Caco-2 (cell line): ENCODE data around the gene UCP2. TPM values are rescaled to one million over a fixed set of nuclear protein-coding genes. Genes with fewer than 3 reads are reported as not detected.

ENCODE experiments used
- BruUV-seq: library from RNA; stranded (reverse); fragments of 400-500 nt; replicated peaks from 2 replicates; lab custom pipeline; 2021; lab: Mats Ljungman, UMichigan
- CTCF ChIA-PET: fragments of 300-600 bp; sonication (Branson Sonifier 250); formaldehyde crosslinking; loops from one replicate; lab custom pipeline; 2022; ENCODE audit warnings: antibody characterized with exemption; lab: Charles Lee
- POLR2A ChIA-PET: fragments of 300-600 bp; sonication (Branson Sonifier 250); formaldehyde crosslinking; loops from one replicate; lab custom pipeline; 2022; ENCODE audit warnings: antibody characterized with exemption; lab: Charles Lee
- DNase-seq, 2 experiments: peaks; one replicate each; pipeline versions ENCODE4 v3.0.0 to v3.0.0-alpha.2; 2020 to 2022
- H3K27me3 ChIP-seq: replicated peaks from 2 replicates; pipeline ENCODE4 v1.6.0; 2011; ENCODE audit warnings: low read length; ENCODE audit not compliant: control insufficient read depth, insufficient read depth
- H3K36me3 ChIP-seq: 2 replicates; pipeline ENCODE4 v1.5.1; 2011; ENCODE audit warnings: low read length; ENCODE audit not compliant: control insufficient read depth, insufficient read depth
- H3K4me1 ChIP-seq: fragments of 250-450 bp; sonication (Bioruptor Pico); 2 replicates; pipeline ENCODE4 v1.5.1; 2020; ENCODE audit warnings: mild to moderate bottlenecking
- H3K4me3 ChIP-seq: 2 replicates; pipeline ENCODE4 v1.5.1; 2011; ENCODE audit warnings: low read depth, mild to moderate bottlenecking, control low read depth, low read length
- H3K9me3 ChIP-seq: fragments of 250-450 bp; sonication (Bioruptor Pico); 2 replicates; pipeline ENCODE4 v1.5.1; 2020; ENCODE audit warnings: mild to moderate bottlenecking, moderate library complexity
- H3K27ac Mint-ChIP-seq: one replicate; pipeline ENCODE4 v1.8.0; 2022; ENCODE audit warnings: mixed read lengths; ENCODE audit not compliant: unreplicated experiment
- H3K27me3 Mint-ChIP-seq: one replicate; pipeline ENCODE4 v1.8.0; 2022; ENCODE audit warnings: mixed read lengths; ENCODE audit not compliant: insufficient read depth, unreplicated experiment
- H3K36me3 Mint-ChIP-seq: one replicate; pipeline ENCODE4 v1.8.0; 2022; ENCODE audit warnings: mild to moderate bottlenecking, mixed read lengths; ENCODE audit not compliant: insufficient read depth, unreplicated experiment
- H3K4me1 Mint-ChIP-seq: one replicate; pipeline ENCODE4 v1.8.0; 2022; ENCODE audit warnings: low read depth, mixed read lengths; ENCODE audit not compliant: unreplicated experiment
- H3K4me3 Mint-ChIP-seq: one replicate; pipeline ENCODE4 v1.8.0; 2022; ENCODE audit warnings: mild to moderate bottlenecking, moderate library complexity, mixed read lengths; ENCODE audit not compliant: unreplicated experiment
- H3K9me3 Mint-ChIP-seq: one replicate; pipeline ENCODE4 v1.8.0; 2022; ENCODE audit warnings: mixed read lengths; ENCODE audit not compliant: unreplicated experiment
- intact Hi-C: fragments of 100-400 bp; cut with micrococcal nuclease; formaldehyde crosslinking; loops from one replicate; pipeline ENCODE4 v1.10.0; 2022; ENCODE audit not compliant: unreplicated experiment
- total RNA-seq: library from RNA; stranded (reverse); gene quantifications from 2 replicates; pipeline ENCODE4 v1.2.3, GENCODE V29; 2022
- TF ChIP-seq, protein P1 (sequence below), 2 experiments: fragments of 200-600 bp in 1 of 2; IDR thresholded peaks; 1 replicate in 1 of 2; 2 replicates in 1 of 2; pipeline versions ENCODE4 v1.5.1 to v1.8.0; 2011 to 2022; ENCODE audit warnings: antibody characterized with exemption in 1 of 2, control low read depth in 1 of 2, inconsistent platforms in 1 of 2, low read depth in 1 of 2, low read length in 1 of 2, mild to moderate bottlenecking in 1 of 2, moderate library complexity in 1 of 2; ENCODE audit not compliant: insufficient read depth in 1 of 2, severe bottlenecking in 1 of 2, unreplicated experiment in 1 of 2

UCP2 gene
- total RNA-seq, 1 experiment from 2014 or later = 144 TPM

DNA sequence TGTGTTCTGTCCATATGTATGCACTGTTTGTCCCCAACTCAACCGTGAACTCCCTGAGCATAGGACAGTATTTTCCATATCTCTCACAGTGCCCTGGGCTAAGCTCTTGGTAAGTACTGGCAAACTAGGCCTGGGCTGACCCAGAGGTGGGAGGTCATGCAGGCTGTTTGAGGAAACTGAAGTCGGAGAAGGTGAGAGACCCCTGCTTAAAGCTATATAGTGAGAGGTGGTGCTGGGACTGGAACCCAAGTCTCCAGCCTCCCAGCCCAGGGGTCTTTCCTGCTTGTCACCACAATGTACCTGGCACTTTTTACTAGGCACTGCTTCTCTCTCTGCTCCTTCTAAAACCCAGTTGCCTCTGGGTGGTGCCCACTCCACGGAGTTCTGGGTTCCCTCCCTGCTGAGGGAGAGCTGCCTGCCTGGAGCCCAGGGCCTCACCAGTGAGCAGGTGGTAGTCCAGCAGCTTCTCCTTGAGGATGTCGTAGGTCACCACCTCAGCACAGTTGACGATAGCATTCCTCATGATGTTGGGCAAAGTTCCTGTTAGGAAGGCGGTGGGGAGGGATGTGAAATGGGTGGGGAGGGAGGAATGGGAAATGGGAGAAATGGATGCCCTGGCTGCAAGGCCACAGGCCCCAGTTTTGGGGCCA, 21.5 kb upstream of the UCP2 start:
- H3K9me3 Mint-ChIP-seq = no peaks in the 10 kb centered on the region
- no peaks in the 10 kb centered on the region for H3K36me3 ChIP-seq
- no peaks in the 10 kb centered on the region for H3K27me3 Mint-ChIP-seq
- DNase-seq = peak in 1 of 2 experiments; percentile 38
- peaks cover 6% of the 10 kb centered on the region; the same call in 1 of the 2 replicates for H3K4me1 ChIP-seq
- ChIA-PET POLR2A (no interaction called here), CTCF (interaction anchor here (0.7 to 1.4 kb wide), 2 partner anchors 15 to 460 kb away, joined by 4 to 5 read pairs; no protein-coding TSS in a partner anchor)
- TF ChIP-seq, protein P1, sequence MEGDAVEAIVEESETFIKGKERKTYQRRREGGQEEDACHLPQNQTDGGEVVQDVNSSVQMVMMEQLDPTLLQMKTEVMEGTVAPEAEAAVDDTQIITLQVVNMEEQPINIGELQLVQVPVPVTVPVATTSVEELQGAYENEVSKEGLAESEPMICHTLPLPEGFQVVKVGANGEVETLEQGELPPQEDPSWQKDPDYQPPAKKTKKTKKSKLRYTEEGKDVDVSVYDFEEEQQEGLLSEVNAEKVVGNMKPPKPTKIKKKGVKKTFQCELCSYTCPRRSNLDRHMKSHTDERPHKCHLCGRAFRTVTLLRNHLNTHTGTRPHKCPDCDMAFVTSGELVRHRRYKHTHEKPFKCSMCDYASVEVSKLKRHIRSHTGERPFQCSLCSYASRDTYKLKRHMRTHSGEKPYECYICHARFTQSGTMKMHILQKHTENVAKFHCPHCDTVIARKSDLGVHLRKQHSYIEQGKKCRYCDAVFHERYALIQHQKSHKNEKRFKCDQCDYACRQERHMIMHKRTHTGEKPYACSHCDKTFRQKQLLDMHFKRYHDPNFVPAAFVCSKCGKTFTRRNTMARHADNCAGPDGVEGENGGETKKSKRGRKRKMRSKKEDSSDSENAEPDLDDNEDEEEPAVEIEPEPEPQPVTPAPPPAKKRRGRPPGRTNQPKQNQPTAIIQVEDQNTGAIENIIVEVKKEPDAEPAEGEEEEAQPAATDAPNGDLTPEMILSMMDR (IDR thresholded peaks at IDR 0.05; ENCODE audit: insufficient read depth in 1 of 2, low read depth in 1 of 2, low read length in 1 of 2, severe bottlenecking in 1 of 2, unreplicated experiment in 1 of 2) = no peak
- no peak overlapping the region for H3K27ac Mint-ChIP-seq
- H3K27me3 ChIP-seq = no peaks in the 10 kb centered on the region
- intact Hi-C loops = no loop called here
- H3K4me3 ChIP-seq = no peak overlapping the region
- no peaks in the 10 kb centered on the region for H3K36me3 Mint-ChIP-seq
- H3K4me3 Mint-ChIP-seq = no peak overlapping the region
- no peaks in the 10 kb centered on the region for H3K4me1 Mint-ChIP-seq
- no peaks in the 10 kb centered on the region for H3K9me3 ChIP-seq
- BruUV-seq = no TSS peak

- H3K9me3 ChIP-seq = no peaks in the 10 kb centered on the region
- ChIA-PET CTCF (no interaction called here), POLR2A (no interaction called here)
- intact Hi-C loops = no loop called here
- no peak for DNase-seq
- Mint-ChIP-seq H3K36me3 (no peaks in the 10 kb centered on the region), H3K9me3 (no peaks in the 10 kb centered on the region), H3K27ac (no peak overlapping the region), H3K4me3 (no peak overlapping the region), H3K27me3 (no peaks in the 10 kb centered on the region), H3K4me1 (no peaks in the 10 kb centered on the region)
- H3K36me3 ChIP-seq = no peaks in the 10 kb centered on the region
- peaks cover 6% of the 10 kb centered on the region; the same call in 1 of the 2 replicates for H3K4me1 ChIP-seq
- TF ChIP-seq, protein P1 (IDR thresholded peaks at IDR 0.05; ENCODE audit: insufficient read depth in 1 of 2, low read depth in 1 of 2, low read length in 1 of 2, severe bottlenecking in 1 of 2, unreplicated experiment in 1 of 2) = no peak
- no peak overlapping the region for H3K4me3 ChIP-seq
- no TSS peak for BruUV-seq
- no peaks in the 10 kb centered on the region for H3K27me3 ChIP-seq
Observed at GRCh38 chr11:74002832-74003231, 20.2 kb upstream of the UCP2 start.

DNA sequence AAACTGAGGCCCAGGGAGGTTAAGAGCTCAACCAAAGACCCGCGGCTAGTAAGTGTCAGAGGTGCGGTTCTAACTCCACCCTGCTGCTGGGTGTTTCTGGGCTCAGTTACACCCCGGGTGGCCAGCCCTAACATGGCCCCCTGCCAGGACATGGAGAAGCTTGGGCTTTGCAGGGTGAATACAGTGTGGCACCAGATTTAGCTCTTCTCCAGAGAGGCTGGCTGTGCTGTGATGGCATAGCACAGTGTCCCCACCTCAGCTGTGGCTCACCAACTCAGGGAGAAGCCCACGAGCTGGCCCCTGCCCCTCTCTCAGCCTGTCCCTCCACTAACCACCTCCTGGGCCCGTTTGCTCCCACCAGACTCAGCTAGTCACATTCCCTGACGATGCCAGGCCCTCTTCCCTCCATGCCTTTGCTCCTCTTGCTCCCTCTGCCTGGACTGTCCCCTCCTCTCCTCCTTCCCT, 19.2 kb upstream of the UCP2 start:
- Mint-ChIP-seq H3K4me1 (no peaks in the 10 kb centered on the region), H3K36me3 (no peaks in the 10 kb centered on the region), H3K27ac (no peak overlapping the region), H3K27me3 (no peaks in the 10 kb centered on the region), H3K9me3 (no peaks in the 10 kb centered on the region), H3K4me3 (no peak overlapping the region)
- CTCF ChIA-PET = interaction anchor here (0.6 kb wide), 1 partner anchor 1194 kb away, joined by 3 read pairs; no protein-coding TSS in a partner anchor
- H3K27me3 ChIP-seq = no peaks in the 10 kb centered on the region
- H3K4me1 ChIP-seq = peaks cover 6% of the 10 kb centered on the region; the same call in 1 of the 2 replicates
- H3K36me3 ChIP-seq = no peaks in the 10 kb centered on the region
- peak in 1 of 2 experiments; percentile 29 for DNase-seq
- H3K9me3 ChIP-seq = no peaks in the 10 kb centered on the region
- H3K4me3 ChIP-seq = no peak overlapping the region
- TF ChIP-seq, protein P1 (IDR thresholded peaks at IDR 0.05; ENCODE audit: insufficient read depth in 1 of 2, low read depth in 1 of 2, low read length in 1 of 2, severe bottlenecking in 1 of 2, unreplicated experiment in 1 of 2) = no peak
- POLR2A ChIA-PET = no interaction called here
- BruUV-seq = no TSS peak
- intact Hi-C loops = no loop called here
